ENCODE measurements around the gene PIEZO2. TPM values are rescaled to one million over a fixed set of nuclear protein-coding genes. Genes with fewer than 3 reads are reported as not detected.
"Not testable (repeated sequence)": the region's sequence is repeated elsewhere in the genome, so short reads cannot be mapped to it uniquely, and the experiment has no call there.

PIEZO2 gene
- total RNA-seq, 1 donor from 2014 or later = 134 TPM

- Mint-ChIP-seq H3K4me1 (ENCODE audit: unreplicated experiment) (peaks cover 28% of the 10 kb centered on the region), H3K36me3 (ENCODE audit: unreplicated experiment) (peaks cover 36% of the 10 kb centered on the region), H3K4me3 (ENCODE audit: unreplicated experiment) (no peak overlapping the region), H3K27ac (ENCODE audit: unreplicated experiment) (peak overlapping the region; percentile 31), H3K9me3 (ENCODE audit: unreplicated experiment) (peaks cover 3% of the 10 kb centered on the region), H3K27me3 (ENCODE audit: unreplicated experiment) (no peaks in the 10 kb centered on the region)
- no peak for TF ChIP-seq CTCF (IDR thresholded peaks at IDR 0.05)
- DNase-seq (ENCODE audit: extremely low spot score, unreplicated experiment) = no peak
Measured at GRCh38 chr18:11136241-11136640, 13.1 kb downstream of the PIEZO2 start.

GRCh38 chr18:11134940-11135339, 14.4 kb downstream of the PIEZO2 start:
- DNase-seq (ENCODE audit: extremely low spot score, unreplicated experiment) = no peak
- H3K4me3 Mint-ChIP-seq (ENCODE audit: unreplicated experiment) = no peak overlapping the region
- no peak overlapping the region for H3K27ac Mint-ChIP-seq (ENCODE audit: unreplicated experiment)
- TF ChIP-seq CTCF (IDR thresholded peaks at IDR 0.05) = no peak
- no peaks in the 10 kb centered on the region for H3K27me3 Mint-ChIP-seq (ENCODE audit: unreplicated experiment)
- peaks cover 26% of the 10 kb centered on the region for H3K36me3 Mint-ChIP-seq (ENCODE audit: unreplicated experiment)
- H3K9me3 Mint-ChIP-seq (ENCODE audit: unreplicated experiment) = peaks cover 3% of the 10 kb centered on the region
- H3K4me1 Mint-ChIP-seq (ENCODE audit: unreplicated experiment) = peaks cover 25% of the 10 kb centered on the region

GRCh38 chr18:11129059-11129458, 20.3 kb downstream of the PIEZO2 start:
- H3K9me3 Mint-ChIP-seq (ENCODE audit: unreplicated experiment) = peaks cover 16% of the 10 kb centered on the region

GRCh38 chr18:11125492-11126315, 23.7 kb downstream of the PIEZO2 start:
- H3K4me3 Mint-ChIP-seq (ENCODE audit: unreplicated experiment) = no peak overlapping the region
- no peak overlapping the region for H3K27ac Mint-ChIP-seq (ENCODE audit: unreplicated experiment)
- H3K36me3 Mint-ChIP-seq (ENCODE audit: unreplicated experiment) = peaks cover 29% of the 10 kb centered on the region
- DNase-seq (ENCODE audit: extremely low spot score, unreplicated experiment) = no peak
- no peak for TF ChIP-seq CTCF (IDR thresholded peaks at IDR 0.05)
- peaks cover 12% of the 10 kb centered on the region for H3K9me3 Mint-ChIP-seq (ENCODE audit: unreplicated experiment)
- peaks cover 11% of the 10 kb centered on the region for H3K4me1 Mint-ChIP-seq (ENCODE audit: unreplicated experiment)
- H3K27me3 Mint-ChIP-seq (ENCODE audit: unreplicated experiment) = no peaks in the 10 kb centered on the region

More at GRCh38 chr18:11129059-11129458, 20.3 kb downstream of the PIEZO2 start:
- peaks cover 42% of the 10 kb centered on the region for H3K36me3 Mint-ChIP-seq (ENCODE audit: unreplicated experiment)
- not testable (repeated sequence) for H3K4me1 Mint-ChIP-seq (ENCODE audit: unreplicated experiment); H3K27ac Mint-ChIP-seq (ENCODE audit: unreplicated experiment); H3K4me3 Mint-ChIP-seq (ENCODE audit: unreplicated experiment); DNase-seq (ENCODE audit: extremely low spot score, unreplicated experiment); H3K27me3 Mint-ChIP-seq (ENCODE audit: unreplicated experiment)

- H3K27ac Mint-ChIP-seq (ENCODE audit: unreplicated experiment) = no peak overlapping the region
- peaks cover 24% of the 10 kb centered on the region for H3K36me3 Mint-ChIP-seq (ENCODE audit: unreplicated experiment)
- peaks cover 24% of the 10 kb centered on the region for H3K4me1 Mint-ChIP-seq (ENCODE audit: unreplicated experiment)
- no peak overlapping the region for H3K4me3 Mint-ChIP-seq (ENCODE audit: unreplicated experiment)
- no peak for DNase-seq (ENCODE audit: extremely low spot score, unreplicated experiment)
- TF ChIP-seq CTCF (IDR thresholded peaks at IDR 0.05) = no peak
- peaks cover 6% of the 10 kb centered on the region for H3K9me3 Mint-ChIP-seq (ENCODE audit: unreplicated experiment)
- no peaks in the 10 kb centered on the region for H3K27me3 Mint-ChIP-seq (ENCODE audit: unreplicated experiment)
Measured at GRCh38 chr18:11124054-11124453, 25.3 kb downstream of the PIEZO2 start.
